CD14-positive monocyte (primary cell): Measurements from ENCODE around the gene BBLN. TPM values are rescaled to one million over a fixed set of nuclear protein-coding genes. Genes with fewer than 3 reads are reported as not detected.

Experiments used
- DNase-seq, 3 donors: peaks; one replicate each; pipeline ENCODE4 v3.0.0-alpha.2; 2011 to 2022
- H2AFZ ChIP-seq: 2 replicates; pipeline ENCODE4 v1.6.0; 2012; ENCODE audit warnings: mild to moderate bottlenecking, low read depth, low read length, inconsistent platforms; ENCODE audit not compliant: insufficient read depth, poor library complexity, severe bottlenecking
- H3K27ac ChIP-seq, 2 donors: 1 replicate in 1 of 2; 2 replicates in 1 of 2; pipeline ENCODE4 v1.5.1; 2012 to 2013; ENCODE audit warnings: low read length in 2 of 2, control low read depth in 1 of 2, inconsistent platforms in 1 of 2, low read depth in 1 of 2, mild to moderate bottlenecking in 1 of 2
- H3K27me3 ChIP-seq, 2 donors: one replicate each; pipeline versions ENCODE4 v1.6.0 to v1.6.1; 2011 to 2013; ENCODE audit warnings: low read length in 2 of 2; ENCODE audit not compliant: control insufficient read depth in 2 of 2, insufficient read depth in 2 of 2
- H3K36me3 ChIP-seq, 2 donors: replicated peaks in 1 of 2; 1 replicate in 1 of 2; 2 replicates in 1 of 2; pipeline versions ENCODE4 v1.5.1 to v1.6.1; 2012 to 2013; ENCODE audit warnings: low read length in 2 of 2, control low read depth in 1 of 2, inconsistent platforms in 1 of 2, mild to moderate bottlenecking in 1 of 2; ENCODE audit not compliant: insufficient read depth in 2 of 2, control insufficient read depth in 1 of 2
- H3K4me1 ChIP-seq, 2 donors: 1 replicate in 1 of 2; 2 replicates in 1 of 2; pipeline versions ENCODE4 v1.5.1 to v1.6.1; 2012 to 2013; ENCODE audit warnings: low read length in 2 of 2, control low read depth in 1 of 2, inconsistent platforms in 1 of 2, mild to moderate bottlenecking in 1 of 2, moderate library complexity in 1 of 2; ENCODE audit not compliant: insufficient read depth in 2 of 2, control insufficient read depth in 1 of 2
- H3K4me2 ChIP-seq: replicated peaks from 2 replicates; pipeline ENCODE3; 2012; ENCODE audit warnings: low read length, moderate library complexity, mild to moderate bottlenecking; ENCODE audit not compliant: poor library complexity, severe bottlenecking; ENCODE audit errors: extremely low read depth
- H3K4me3 ChIP-seq, 3 experiments: fragments of 200-600 bp in 1 of 3; sonication (generic) in 1 of 3; replicated peaks in 1 of 3; 1 replicate in 2 of 3; 2 replicates in 1 of 3; pipeline ENCODE4 v1.5.1; 2011 to 2013; ENCODE audit warnings: low read length in 3 of 3, mild to moderate bottlenecking in 3 of 3, control low read depth in 2 of 3, low read depth in 2 of 3, inconsistent platforms in 1 of 3, moderate library complexity in 1 of 3
- H3K79me2 ChIP-seq: 2 replicates; pipeline ENCODE4 v1.6.0; 2012; ENCODE audit warnings: mild to moderate bottlenecking, control low read depth, inconsistent platforms, low read length, moderate library complexity; ENCODE audit not compliant: insufficient read depth
- H3K9ac ChIP-seq: 2 replicates; pipeline ENCODE4 v1.6.0; 2017; ENCODE audit warnings: low read length, mild to moderate bottlenecking; ENCODE audit not compliant: insufficient read depth, poor library complexity, severe bottlenecking
- H3K9me3 ChIP-seq, 2 donors: replicated peaks in 1 of 2; 1 replicate in 1 of 2; 2 replicates in 1 of 2; pipeline versions ENCODE4 v1.5.1 to v1.6.1; 2012 to 2013; ENCODE audit warnings: low read length in 2 of 2, control low read depth in 1 of 2; ENCODE audit not compliant: control insufficient read depth in 1 of 2, insufficient read depth in 1 of 2
- H4K20me1 ChIP-seq: 2 replicates; pipeline ENCODE4 v1.6.0; 2012; ENCODE audit warnings: mild to moderate bottlenecking, low read length, control low read depth, moderate library complexity; ENCODE audit not compliant: insufficient read depth
- H3K27ac Mint-ChIP-seq, 7 donors: one replicate each; pipeline ENCODE4 v1.8.0; 2020; ENCODE audit warnings: mild to moderate bottlenecking in 7 of 7, mixed read lengths in 7 of 7, moderate library complexity in 6 of 7, inconsistent platforms in 2 of 7
- H3K27me3 Mint-ChIP-seq, 3 donors: one replicate each; pipeline ENCODE4 v1.8.0; 2021 to 2022; ENCODE audit warnings: low read depth in 3 of 3, mild to moderate bottlenecking in 3 of 3, mixed read lengths in 3 of 3, moderate library complexity in 3 of 3, inconsistent platforms in 1 of 3
- H3K36me3 Mint-ChIP-seq, 2 donors: one replicate each; pipeline ENCODE4 v1.8.0; 2020; ENCODE audit warnings: mixed read lengths in 2 of 2, inconsistent platforms in 1 of 2, mild to moderate bottlenecking in 1 of 2
- H3K4me1 Mint-ChIP-seq: one replicate; pipeline ENCODE4 v1.8.0; 2020; ENCODE audit warnings: mild to moderate bottlenecking, mixed read lengths
- H3K4me3 Mint-ChIP-seq, 2 donors: one replicate each; pipeline ENCODE4 v1.8.0; 2020; ENCODE audit warnings: mild to moderate bottlenecking in 2 of 2, mixed read lengths in 2 of 2, moderate library complexity in 1 of 2
- H3K9me3 Mint-ChIP-seq, 7 donors: one replicate each; pipeline ENCODE4 v1.8.0; 2020 to 2022; ENCODE audit warnings: mixed read lengths in 7 of 7, mild to moderate bottlenecking in 6 of 7, moderate library complexity in 6 of 7, inconsistent platforms in 2 of 7
- WGBS: methylation state at CpG from one replicate; pipeline ENCODE4 v1.1.5; 2013; ENCODE audit warnings: missing lambda C conversion rate; ENCODE audit not compliant: insufficient coverage; 5-methylcytosine and 5-hydroxymethylcytosine counted together
- intact Hi-C, 2 donors: fragments of 100-400 bp; cut with micrococcal nuclease; formaldehyde crosslinking; loops; one replicate each; pipeline versions ENCODE4 v1.15.0 to v1.15.1; 2023
- polyA plus RNA-seq, 3 donors: library from polyadenylated mRNA; depleted of rRNA in 1 of 3; unstranded in 2 of 3; stranded (reverse) in 1 of 3; fragments of 300-500 nt in 2 of 3; fragments of >200 nt in 1 of 3; fragmentation: Illumina TruSeq in 2 of 3; gene quantifications; 1 replicate in 2 of 3; 2 replicates in 1 of 3; pipeline ENCODE4 v1.2.3, GENCODE V29; 2012 to 2021
- TF ChIP-seq, protein P1 (sequence below): fragments of 200-600 bp; IDR thresholded peaks from one replicate; pipeline ENCODE4 v1.8.0; 2022; ENCODE audit warnings: antibody characterized with exemption, mild to moderate bottlenecking

Gene BBLN
- polyA plus RNA-seq, 3 donors, result 51.5 to 74.8 (median 54.5) TPM

GRCh38 chr9:128190013-128190412 is 29.9 kb downstream of the BBLN start:
- Histone ChIP-seq H3K4me2 (no peak overlapping the region), H3K4me1 (peaks cover 23 to 27% of the 10 kb centered on the region in 2 donors), H3K27me3 (peaks cover 0 to 16% of the 10 kb centered on the region in 2 donors), H3K9me3 (no peaks in the 10 kb centered on the region), H3K36me3 (peaks cover 28 to 40% of the 10 kb centered on the region in 2 donors), H3K27ac (no peak overlapping the region), H3K79me2 (peaks cover 12% of the 10 kb centered on the region), H3K9ac (no peak overlapping the region), H3K4me3 (no peak overlapping the region), H4K20me1 (no peaks in the 10 kb centered on the region), H2AFZ (no peak overlapping the region)
- intact Hi-C loops, result no loop called here
- no peak for DNase-seq
- TF ChIP-seq, protein P1, sequence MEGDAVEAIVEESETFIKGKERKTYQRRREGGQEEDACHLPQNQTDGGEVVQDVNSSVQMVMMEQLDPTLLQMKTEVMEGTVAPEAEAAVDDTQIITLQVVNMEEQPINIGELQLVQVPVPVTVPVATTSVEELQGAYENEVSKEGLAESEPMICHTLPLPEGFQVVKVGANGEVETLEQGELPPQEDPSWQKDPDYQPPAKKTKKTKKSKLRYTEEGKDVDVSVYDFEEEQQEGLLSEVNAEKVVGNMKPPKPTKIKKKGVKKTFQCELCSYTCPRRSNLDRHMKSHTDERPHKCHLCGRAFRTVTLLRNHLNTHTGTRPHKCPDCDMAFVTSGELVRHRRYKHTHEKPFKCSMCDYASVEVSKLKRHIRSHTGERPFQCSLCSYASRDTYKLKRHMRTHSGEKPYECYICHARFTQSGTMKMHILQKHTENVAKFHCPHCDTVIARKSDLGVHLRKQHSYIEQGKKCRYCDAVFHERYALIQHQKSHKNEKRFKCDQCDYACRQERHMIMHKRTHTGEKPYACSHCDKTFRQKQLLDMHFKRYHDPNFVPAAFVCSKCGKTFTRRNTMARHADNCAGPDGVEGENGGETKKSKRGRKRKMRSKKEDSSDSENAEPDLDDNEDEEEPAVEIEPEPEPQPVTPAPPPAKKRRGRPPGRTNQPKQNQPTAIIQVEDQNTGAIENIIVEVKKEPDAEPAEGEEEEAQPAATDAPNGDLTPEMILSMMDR, result no peak
- Mint-ChIP-seq H3K36me3 (peaks cover 30 to 41% of the 10 kb centered on the region in 2 donors), H3K27me3 (peaks cover 0 to 9% (median 3%) of the 10 kb centered on the region in 3 donors), H3K4me1 (peaks cover 27% of the 10 kb centered on the region), H3K27ac (peak overlapping the region in 1 of 7 donors; percentile 68), H3K4me3 (peak overlapping the region in 1 of 2 donors; percentile 51), H3K9me3 (no peaks in the 10 kb centered on the region)
- 100% methylated on average over 1 of the region's 2 CpGs for WGBS

- H3K9me3 Mint-ChIP-seq, result no peaks in the 10 kb centered on the region
- peak overlapping the region in 1 of 2 donors; percentile 80 for H3K27ac ChIP-seq
- DNase-seq, result no peak
- peak overlapping the region; percentile 51 to 95 (median 73) for H3K27ac Mint-ChIP-seq
- H4K20me1 ChIP-seq, result no peaks in the 10 kb centered on the region
- H3K79me2 ChIP-seq, result peaks cover 12% of the 10 kb centered on the region
- TF ChIP-seq, protein P1, result no peak
- H3K4me3 Mint-ChIP-seq, result peak overlapping the region; percentile 96 to 98
- H3K27me3 Mint-ChIP-seq, result peaks cover 0 to 9% (median 3%) of the 10 kb centered on the region in 3 donors
- H3K36me3 Mint-ChIP-seq, result peaks cover 26 to 34% of the 10 kb centered on the region in 2 donors
- H3K4me2 ChIP-seq, result peak overlapping the region; percentile 96
- H3K4me1 ChIP-seq, result peaks cover 23 to 27% of the 10 kb centered on the region in 2 donors
- H3K9me3 ChIP-seq, result no peaks in the 10 kb centered on the region
- H2AFZ ChIP-seq, result peak overlapping the region; percentile 100
- peaks cover 21 to 33% of the 10 kb centered on the region in 2 donors for H3K36me3 ChIP-seq
- H3K4me3 ChIP-seq, result peak overlapping the region; percentile 80 to 92 (median 83)
- intact Hi-C loops, result no loop called here
- H3K4me1 Mint-ChIP-seq, result peaks cover 27% of the 10 kb centered on the region
- WGBS, result 23% methylated on average over 32 of the region's 32 CpGs
- H3K27me3 ChIP-seq, result peaks cover 0 to 16% of the 10 kb centered on the region in 2 donors
- peak overlapping the region; percentile 94 for H3K9ac ChIP-seq
These were observed 30.7 kb downstream of the BBLN start for GRCh38 chr9:128190516-128191405.
